HG02970 (cell line): ENCODE measurements around the gene LYRM7.
"Not testable (repeated sequence)": the region's sequence is repeated elsewhere in the genome, so short reads cannot be mapped to it uniquely, and the experiment has no call there.

Experiments
- ATAC-seq: cut with Tn5 transposase; IDR thresholded peaks from one replicate; pipeline ENCODE4 v1.9.1; 2021; ENCODE audit warnings: mild to moderate bottlenecking, moderate library complexity, moderate number of reproducible peaks; ENCODE audit not compliant: unreplicated experiment, low FRiP score

LYRM7 gene

DNA sequence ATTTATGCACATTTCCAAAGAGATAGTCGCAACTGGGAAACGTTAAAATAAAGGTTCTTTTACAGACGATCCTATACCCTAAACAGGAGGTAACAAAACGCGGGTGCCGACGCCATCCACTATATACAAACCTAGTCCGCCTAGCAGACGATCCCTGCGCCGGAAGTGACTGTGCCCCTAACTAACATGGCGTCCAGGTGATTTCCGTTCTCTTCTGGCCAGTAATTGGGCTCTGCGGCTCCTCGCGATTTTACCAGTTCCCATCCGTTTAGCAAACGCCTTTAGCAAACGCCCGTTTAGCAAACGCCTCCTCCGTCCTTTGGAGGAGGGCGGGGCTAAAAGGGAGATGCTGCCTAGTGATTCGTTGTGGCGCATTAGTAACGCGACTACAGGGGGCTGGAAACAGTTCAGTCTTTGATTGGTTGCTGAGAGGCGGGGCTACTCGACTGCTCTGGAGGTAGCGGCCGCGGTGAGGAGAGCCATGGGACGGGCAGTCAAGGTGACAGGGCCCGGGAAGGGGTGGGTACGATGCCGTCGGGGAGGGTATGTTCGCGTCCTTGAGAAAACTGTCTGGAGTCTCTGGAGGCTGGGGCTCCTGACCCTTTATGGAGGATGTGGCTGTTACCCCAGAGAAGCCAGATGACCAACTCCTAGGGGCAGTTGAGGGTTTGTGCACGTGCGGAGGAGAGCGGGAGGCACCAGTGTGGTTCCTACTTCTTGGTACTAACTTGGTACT is at the start of gene LYRM7:
Gene LYRM7 (plus strand): TSS at position 405 of the 736 bp plus-strand sequence. CDS start 77 bp downstream, at position 482.
- ATAC-seq = peak; percentile 99

DNA sequence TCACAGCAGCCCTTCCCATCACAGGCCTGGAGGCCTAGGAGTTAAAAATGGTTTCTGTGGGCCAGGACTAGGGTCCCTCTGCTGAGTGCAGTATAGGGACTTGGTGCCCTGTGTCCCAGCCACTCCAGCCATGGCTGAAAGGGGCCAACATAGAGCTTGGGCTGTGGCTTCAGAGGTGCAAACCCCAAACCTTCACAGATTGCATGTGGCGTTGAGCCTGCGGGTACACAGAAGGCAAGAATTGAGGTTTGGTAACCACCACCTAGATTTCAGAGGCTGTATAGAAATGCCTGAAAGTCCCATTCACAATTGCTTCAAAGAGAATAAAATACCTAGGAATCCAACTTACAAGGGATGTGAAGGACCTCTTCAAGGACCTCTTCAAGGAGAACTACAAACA is 43.5 kb upstream of the LYRM7 start:
- not testable (repeated sequence) for ATAC-seq

DNA sequence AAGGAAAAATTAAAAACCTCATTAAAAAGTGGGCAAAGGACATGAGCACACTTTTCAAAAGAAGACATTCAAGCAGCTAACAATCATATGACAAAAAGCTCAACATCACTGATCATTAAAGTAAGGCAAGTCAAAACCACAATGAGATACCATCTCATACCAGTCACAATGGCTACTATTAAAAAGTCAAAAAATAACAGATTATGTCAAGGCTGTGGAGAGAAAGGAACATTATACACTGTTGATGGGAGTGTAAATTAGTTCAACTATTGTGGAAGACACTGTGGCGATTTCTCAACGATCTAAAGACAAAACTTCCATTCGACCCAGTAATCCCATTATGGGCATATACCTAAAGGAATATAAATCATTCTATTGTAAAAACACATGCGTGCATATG is 41.4 kb upstream of the LYRM7 start:
- no peak for ATAC-seq

DNA sequence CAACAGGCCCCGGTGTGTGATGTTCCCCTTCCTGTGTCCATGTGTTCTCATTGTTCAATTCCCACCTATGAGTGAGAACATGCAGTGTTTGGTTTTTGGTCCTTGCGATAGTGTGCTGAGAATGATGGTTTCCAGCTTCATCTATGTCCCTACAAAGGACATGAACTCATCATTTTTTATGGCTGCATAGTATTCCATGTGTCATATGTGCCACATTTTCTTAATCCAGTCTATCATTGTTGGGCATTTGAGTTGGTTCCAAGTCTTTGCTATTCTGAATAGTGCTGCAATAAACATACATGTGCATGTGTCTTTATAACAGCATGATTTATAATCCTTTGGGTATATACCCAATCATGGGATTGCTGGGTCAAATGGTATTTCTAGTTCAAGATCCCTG is 37.7 kb upstream of the LYRM7 start:
- not testable (repeated sequence) for ATAC-seq

DNA sequence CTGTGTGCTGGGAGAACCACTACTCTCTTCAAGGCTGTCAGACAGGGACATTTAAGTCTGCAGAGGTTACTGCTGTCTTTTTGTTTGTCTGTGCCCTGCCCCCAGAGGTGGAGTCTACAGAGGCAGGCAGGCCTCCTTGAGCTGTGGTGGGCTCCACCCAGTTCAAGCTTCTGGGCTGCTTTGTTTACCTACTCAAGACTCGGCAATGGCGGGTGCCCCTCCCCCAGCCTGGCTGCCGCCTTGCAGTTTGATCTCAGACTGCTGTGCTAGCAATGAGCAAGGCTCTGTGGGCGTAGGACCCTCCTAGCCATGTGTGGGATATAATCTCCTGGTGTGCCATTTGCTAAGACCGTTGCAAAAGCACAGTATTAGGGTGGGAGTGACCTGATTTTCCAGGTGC is 32.3 kb upstream of the LYRM7 start:
- ATAC-seq = not testable (repeated sequence)

DNA sequence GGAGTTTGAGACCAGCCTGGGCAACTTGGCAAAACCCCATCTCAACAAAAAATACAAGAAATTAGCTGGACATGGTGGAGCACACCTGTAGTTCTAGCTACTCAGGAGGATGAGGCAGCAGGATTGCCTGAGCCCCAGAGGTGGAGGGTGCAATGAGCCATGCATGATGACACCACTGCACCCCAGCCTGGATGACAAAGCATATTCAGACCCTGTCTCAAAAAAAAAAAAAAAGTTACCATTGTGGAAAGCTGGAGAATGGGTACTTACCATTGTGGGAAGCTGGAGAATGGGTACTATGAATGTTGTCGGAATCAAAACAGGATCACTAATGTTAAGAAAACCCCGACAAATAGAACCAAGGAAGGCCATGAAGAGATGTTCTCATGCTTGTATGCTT is 31.4 kb upstream of the LYRM7 start:
- ATAC-seq = no peak

DNA sequence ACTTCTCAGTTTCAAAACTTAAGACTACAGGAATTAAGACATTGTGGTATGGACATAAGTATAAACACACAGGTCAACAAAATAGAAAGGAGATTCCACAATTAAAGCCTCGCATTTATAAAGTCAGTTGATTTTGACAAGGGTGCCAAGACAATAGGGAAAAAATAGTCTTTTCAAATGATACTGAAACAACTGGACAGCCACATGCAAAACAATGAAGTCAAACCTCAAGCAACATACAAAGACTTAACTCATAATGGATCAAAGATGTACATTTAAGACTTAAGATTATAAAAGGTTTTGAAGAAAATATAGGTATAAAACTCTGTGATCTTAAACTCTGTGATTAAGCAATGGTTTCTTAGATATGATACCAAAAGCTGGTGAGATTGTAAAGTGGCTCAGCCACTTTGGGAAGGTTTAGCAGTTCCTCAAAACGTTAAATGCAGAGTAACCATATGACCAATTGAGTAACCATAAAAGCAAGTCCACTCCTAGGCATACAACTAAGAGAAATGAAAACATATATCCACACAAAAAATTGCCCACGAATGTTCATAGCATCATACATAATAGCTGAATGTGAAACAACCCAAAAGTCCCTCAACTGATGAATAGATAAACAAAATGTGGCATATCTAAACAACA is 27.6 kb upstream of the LYRM7 start:
- no peak for ATAC-seq

DNA sequence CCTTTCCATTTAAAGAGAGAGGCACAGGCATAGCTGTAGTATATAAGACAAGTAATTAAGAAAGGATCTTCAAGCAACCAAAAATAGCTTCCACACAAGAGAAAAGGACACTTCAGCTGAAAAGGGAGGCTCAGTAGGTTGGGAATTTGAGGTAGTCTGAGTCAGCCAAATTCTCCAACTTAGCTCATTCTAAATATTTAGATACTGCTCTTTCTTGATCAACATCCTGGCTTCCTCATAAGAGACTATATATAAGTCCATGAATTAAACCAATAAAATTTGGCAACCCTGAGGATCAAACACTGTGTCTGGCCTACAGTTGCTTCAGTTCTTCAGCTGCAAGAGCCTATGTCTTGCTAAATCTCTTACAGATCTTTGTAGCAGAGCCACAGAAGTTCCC is 23.5 kb upstream of the LYRM7 start:
- no peak for ATAC-seq

DNA sequence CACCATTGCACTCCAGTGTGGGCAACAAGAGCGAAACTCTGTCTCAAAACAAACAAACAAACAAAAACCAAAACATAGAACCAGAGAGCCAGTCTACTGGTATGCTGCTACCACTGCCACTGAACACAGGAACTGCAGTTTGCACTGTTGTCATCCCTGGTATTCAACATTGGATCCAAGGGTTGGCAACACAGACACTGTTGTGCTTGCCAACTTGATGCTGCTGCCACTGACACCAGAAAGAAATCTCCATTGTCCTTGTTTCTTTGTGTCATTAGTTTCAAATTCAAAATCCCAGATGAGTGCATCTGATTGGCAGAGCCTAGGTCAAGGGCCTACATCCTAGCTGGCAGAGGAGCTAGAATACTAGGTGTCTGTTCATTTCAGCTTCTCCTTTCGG is 21.9 kb upstream of the LYRM7 start:
- no peak for ATAC-seq

DNA sequence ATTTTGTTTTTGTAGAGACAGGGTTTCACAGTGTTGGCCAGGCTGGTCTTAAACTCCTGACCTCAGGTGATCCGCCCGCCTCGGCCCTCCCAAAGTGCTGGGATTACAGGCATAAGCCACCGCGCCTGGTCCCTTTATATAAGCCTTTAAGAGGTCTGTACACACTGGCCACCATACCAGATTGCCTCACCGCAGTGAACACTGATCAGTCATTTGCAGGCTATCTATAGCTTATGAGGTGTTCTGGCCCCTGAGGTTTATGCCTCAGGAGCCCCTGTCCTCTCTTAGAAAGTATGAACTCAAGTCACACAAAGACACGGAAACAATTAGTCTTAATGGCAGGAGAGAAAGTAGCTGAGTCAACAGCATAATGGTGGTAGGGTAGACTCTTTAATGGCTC is 20.3 kb upstream of the LYRM7 start:
- no peak for ATAC-seq

DNA sequence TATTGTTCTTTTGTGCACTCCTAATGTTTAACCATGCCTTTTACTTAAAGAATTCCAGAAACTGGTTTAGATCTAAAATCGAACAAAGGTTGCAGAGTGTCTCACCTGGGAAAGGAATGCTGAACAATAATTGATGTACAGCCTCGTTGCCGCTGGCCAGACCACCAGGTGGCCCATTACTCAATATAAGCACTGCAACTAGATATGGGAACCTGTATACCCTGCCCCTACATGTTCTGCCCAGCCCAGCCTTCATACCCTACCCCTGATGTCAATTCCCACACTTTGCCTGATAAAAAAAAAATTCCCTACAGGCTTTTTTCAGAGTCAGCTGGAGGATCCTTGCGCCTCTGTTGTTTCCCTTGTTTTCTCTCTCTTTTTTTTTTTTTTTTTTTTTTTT is 19.5 kb upstream of the LYRM7 start:
- ATAC-seq = no peak

DNA sequence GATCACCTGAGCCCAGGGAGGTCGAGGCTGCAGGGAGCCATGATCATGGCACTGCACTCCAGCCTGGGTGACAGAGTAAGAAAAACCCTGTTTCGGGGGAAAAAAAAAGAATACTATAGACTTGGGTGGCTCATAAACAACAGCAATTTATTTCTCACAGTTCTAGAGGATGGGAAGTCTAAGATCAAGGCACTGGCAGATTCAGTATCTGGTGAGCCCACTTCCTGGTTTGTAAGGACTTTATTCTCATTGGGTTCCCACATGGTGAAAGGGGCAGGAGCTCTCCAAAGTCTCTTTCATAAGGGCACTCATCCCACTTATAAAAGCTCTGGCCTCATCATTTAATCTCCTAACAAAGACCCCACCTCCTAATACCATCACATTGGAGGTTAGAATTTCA is 14.4 kb upstream of the LYRM7 start:
- no peak for ATAC-seq

DNA sequence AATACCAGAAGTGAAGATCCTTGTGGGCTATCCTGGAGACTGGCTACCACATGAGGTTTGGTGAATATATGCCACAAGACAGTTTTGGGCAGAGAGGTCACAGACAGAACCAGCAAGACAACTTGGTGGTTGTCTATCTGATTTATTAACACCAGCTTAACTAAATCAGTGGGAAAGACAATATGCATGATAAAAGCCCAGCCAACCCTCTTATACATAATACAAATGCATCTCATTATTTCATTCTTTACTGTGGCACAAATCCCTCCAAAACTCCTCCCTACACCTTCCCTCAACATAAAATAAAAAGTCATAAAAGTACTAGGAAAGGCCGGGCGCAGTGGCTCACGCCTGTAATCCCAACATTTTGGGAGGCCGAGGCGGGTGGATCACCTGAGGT is 13.8 kb upstream of the LYRM7 start:
- ATAC-seq = no peak

DNA sequence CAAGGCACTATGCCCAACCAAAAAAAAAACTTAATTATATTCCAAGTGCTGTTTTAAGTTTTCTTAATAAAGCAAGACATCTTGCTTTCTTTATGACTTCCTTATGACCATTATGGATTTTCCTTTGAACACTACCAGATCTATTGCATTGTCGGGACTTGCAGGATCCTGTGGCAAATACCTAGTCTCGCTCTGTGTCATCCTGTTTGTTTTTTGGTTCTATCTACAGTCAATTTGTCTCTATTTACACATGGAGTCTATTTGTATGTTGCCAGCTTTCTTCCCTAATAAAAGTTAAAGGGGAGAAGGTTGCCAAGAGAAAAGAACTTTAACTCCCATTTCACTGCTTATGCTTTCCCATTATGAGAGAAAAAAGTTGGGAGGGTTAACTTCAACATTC is 10.6 kb upstream of the LYRM7 start:
- no peak for ATAC-seq

DNA sequence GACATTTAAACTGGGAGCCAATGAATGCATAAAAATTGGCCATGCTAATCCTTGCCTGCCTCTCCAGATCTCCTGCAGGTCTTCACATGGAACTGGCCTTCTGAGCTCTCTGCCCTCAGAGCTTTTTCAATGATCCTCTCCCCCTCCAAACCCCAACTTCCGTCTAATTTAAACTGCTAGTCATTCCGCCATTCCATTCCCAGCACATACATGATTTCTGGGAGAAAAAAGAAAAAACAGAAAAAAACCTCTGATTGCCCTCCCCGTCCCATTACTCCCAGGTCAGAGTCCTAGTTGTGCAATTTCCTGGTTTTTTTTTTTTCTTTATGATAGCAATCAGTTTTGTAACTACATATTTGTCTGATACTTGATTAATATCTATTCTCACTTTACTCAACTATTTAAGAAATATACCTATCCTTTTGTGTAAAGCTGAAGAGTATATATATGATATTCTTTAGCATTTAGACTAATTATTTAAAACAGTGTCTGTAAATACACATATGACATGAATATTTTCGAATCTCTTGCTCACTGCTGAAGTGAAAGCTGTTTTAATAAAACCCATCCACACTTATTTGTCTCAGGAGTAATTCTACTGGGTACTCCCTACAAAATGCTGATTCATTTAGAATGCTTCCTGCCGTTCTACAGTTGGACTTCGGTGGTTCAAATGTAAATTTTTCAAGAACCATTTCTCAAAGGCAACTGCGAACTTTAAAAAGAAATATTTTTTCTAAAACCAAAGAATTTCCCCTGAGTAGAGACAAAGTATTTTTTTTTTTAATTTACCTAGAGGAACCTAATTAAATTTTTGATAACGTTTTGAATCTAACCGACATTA is 7.2 kb upstream of the LYRM7 start:
- ATAC-seq = no peak

DNA sequence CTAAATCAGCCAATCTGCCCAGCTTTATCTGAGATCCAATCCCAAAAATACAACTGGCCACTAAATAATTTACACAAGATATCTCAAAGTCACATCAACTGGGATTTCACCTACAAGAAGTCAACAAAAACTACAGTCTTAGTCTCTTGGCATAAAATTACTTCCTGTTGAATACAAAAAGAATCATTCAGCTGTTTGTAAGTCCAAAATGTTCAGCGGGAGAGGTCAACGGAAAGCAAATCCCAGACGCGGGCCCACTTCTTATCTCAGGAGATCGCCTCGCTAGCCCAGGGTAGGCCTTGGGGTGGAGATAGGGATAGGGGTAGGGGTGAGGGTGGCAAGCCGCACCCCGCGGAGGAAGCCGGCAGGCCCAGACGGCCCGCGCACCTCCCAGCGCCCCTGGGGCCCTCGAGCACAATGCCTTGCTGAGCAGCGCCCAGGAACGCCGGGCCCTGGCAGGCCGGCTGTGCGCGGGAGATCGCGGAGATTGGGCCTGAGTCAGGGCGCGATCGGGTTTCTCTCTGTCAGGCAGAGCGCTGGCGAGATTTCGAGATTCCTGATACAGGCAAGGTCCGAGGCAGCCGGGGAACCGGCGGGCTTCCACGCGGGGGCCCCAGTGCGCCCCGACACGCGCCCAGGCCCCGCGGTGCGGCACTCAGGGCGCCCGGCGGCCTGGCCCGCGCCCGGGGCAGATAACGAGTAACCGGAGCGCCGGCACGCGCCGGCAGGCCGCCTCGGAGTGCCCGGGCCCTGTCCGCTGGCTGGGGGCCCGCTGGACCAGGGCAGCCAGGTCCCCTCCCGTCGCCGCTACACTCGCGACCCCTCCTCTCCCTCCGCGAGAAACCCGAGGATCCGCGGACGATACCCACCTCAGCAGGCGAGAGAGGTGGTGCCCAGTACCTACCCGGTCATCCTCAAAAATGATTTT is 6.3 kb upstream of the LYRM7 start:
- peak; percentile 62 for ATAC-seq

DNA sequence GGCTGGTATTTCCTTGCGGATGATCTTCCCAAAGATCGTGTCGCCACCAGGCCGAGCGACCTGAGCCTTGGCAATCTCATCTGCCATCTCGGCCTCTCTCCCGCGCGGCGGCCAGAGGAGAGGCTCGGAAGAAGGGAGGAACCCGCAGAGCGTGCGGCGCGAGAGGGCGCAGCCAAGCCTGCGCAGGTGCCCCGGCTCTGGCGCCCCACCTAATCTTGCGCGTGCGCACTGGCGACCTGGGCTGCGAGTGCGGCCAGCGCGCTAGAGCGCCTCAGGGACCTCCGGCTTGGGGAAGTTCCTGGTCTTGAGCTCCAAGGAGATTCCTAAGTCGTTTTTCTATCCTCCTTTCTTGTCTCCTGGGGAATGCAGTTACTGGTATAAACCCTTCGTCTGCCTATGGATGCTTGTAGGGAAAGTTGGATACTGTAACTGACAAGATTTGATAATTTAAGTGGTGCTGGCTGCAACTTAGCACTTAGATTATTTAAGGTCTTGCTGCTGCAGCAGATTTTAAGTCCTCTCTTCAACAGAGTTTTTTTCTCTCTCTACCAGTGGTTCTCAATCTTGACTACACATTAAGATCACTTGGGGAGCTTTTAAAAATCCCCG is 5.5 kb upstream of the LYRM7 start, which contains the start of gene HINT1:
Gene HINT1 (minus strand): TSS at position 138 of the 609 bp plus-strand sequence. CDS start 51 bp downstream, at position 87.
- peak; percentile 86 for ATAC-seq

DNA sequence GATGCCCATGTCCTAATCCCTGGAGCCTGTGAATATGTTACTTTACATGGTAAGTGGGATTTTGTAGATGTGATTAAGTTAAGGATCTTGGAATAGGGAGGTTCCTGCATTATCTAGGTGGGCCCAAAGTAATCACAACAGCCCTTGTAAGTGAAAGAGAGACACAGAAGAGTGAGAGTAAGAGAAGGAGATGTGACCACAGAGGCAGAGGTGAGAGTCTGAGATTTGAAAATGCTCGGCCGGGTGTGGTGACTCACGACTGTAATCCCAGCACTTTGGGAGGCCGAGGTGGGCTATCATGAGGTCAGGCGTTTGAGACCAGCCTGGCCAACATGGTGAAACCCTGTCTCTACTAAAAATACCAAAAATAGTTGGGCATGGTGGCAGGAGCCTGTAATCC is 3.1 kb upstream of the LYRM7 start:
- no peak for ATAC-seq

DNA sequence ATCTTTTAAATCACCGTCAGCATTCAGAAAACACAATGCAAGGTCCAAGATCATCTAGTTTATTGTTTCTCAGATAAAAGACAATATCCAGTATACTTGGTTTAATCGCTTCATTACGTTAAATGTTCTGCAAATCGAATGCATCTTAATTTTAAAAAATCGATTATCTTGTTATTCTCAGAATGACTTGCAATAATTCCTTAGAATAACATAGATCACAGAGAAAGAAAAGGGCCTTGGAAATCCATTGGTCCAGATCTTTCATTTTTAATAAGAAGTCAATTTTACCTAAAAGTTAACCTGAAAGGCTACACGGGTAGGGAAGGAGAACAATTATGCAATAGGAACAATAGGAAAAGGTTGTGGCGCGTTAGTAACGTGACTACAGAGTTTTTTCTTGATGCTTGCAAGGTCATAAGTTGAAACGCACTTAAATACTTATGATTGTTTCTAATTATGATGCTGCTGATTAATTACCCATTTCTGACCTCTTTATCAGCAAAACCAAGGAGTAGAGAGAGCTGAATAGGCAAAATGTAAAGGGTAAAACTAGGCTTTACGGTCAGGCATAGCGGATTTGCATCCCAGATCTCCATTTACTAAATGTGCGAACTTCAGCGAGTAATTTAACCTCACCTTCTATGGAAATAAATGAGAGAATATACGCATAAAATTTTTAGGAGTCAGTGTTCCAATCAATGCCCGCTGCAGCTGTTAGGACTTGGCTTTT is 769 bp upstream of the LYRM7 start:
- no peak for ATAC-seq
